Measurements from ENCODE around the gene MRPS33. TPM values are rescaled to one million over a fixed set of nuclear protein-coding genes. Genes with fewer than 3 reads are reported as not detected.

The MRPS33 gene
- total and polyA plus RNA-seq, 2 of the 13 experiments (the other 11 are each of a cell fraction or from before 2014, with no cell fraction given) = 50.9 to 91.0 TPM

- no peak for TF ChIP-seq NFAT5 (CRISPR knock-in tag; IDR thresholded peaks at IDR 0.05)
- TF ChIP-seq KDM2A (CRISPR knock-in tag; IDR thresholded peaks at IDR 0.05; ENCODE audit: borderline replicate concordance, low read depth) = no peak
- no peak for TF ChIP-seq GMEB2 (CRISPR knock-in tag; IDR thresholded peaks at IDR 0.05; ENCODE audit: low read depth)
- TF ChIP-seq ZNF350 (CRISPR knock-in tag; IDR thresholded peaks at IDR 0.05; ENCODE audit: borderline replicate concordance, low read depth) = no peak
- ATAC-seq (no peak), FAIRE-seq (no peak), DNase-seq (ENCODE audit: low spot score) (no peak)
- Histone ChIP-seq H3K27me3 (ENCODE audit: control insufficient read depth in 1 of 2, insufficient read depth in 2 of 2, low read length in 2 of 2) (no peaks in the 10 kb centered on the region), H3K27ac (ENCODE audit: extremely low read length, insufficient read depth, low read length) (no peak overlapping the region), H3K9ac (ENCODE audit: insufficient read depth, low read depth, low read length) (no peak overlapping the region), H3K4me2 (ENCODE audit: low read depth, low read length) (no peak overlapping the region), H2AFZ (ENCODE audit: low read length) (no peak overlapping the region), H4K20me1 (ENCODE audit: insufficient read depth, low read length) (no peaks in the 10 kb centered on the region), H3K79me2 (ENCODE audit: insufficient read depth, low read length) (no peaks in the 10 kb centered on the region), H3K36me3 (replicated peaks in 1 of 2; ENCODE audit: control insufficient read depth in 1 of 2, insufficient read depth in 2 of 2, low read length in 2 of 2) (no peaks in the 10 kb centered on the region), H3K4me1 (ENCODE audit: insufficient read depth, low read length) (no peaks in the 10 kb centered on the region), H3K4me3 (replicated peaks in 1 of 3; ENCODE audit: insufficient read depth in 1 of 3, low read depth in 2 of 3, low read length in 3 of 3) (no peak overlapping the region), H3K9me3 (ENCODE audit: low read length) (0 out of 2 replicates have a peak, but pooled peaks cover 10% of the 10 kb centered on the region)
- CTCF ChIA-PET (ENCODE audit: low intra/inter-chr PET ratio, low total read pairs) = no interaction called here
- 0% methylated on average over 1 of the region's 1 CpG for WGBS (ENCODE audit: low lambda C conversion rate)
- intact Hi-C loops (cut with micrococcal nuclease; ENCODE audit: unreplicated experiment) = no loop called here
- POLR2A ChIA-PET = no interaction called here
- BruUV-seq (replicated peaks) = no TSS peak
- in situ Hi-C loops (cut with HindIII; ENCODE audit: extremely low pct_ligation_motif_present, low pct_unique_long_range_greater_than_20kb) = loop anchor here (25.0 kb wide), 1 partner anchor 336 kb away; the partner anchor contains the start of gene NDUFB2
These were observed 8.5 kb upstream of the MRPS33 start for GRCh38 chr7:141023295-141023694.

Measured in HepG2 (cell line).